Neural cell (in vitro differentiated cells): ENCODE data around the gene TBPL1. TPM values are rescaled to one million over a fixed set of nuclear protein-coding genes. Genes with fewer than 3 reads are reported as not detected.

Source experiments
- H2AFZ ChIP-seq: fragments of 200-600, 300-800 bp; sonication (generic), shearing (Covaris generic); 2 replicates; pipeline ENCODE4 v1.6.0; 2014; ENCODE audit warnings: low read depth, mild to moderate bottlenecking, antibody characterized with exemption, low read length, moderate library complexity
- H3F3A ChIP-seq: fragments of 200-600 bp; shearing (Covaris generic); 2 replicates; pipeline ENCODE4 v1.6.1; 2016; ENCODE audit warnings: mild to moderate bottlenecking, moderate library complexity, mixed read lengths, antibody characterized with exemption, low read length; ENCODE audit not compliant: insufficient read depth, poor library complexity, severe bottlenecking
- H3K27ac ChIP-seq: fragments of 200-600, 300-800 bp; sonication (generic), shearing (Covaris generic); 2 replicates; pipeline ENCODE4 v1.5.1; 2014; ENCODE audit warnings: mild to moderate bottlenecking, low read length, moderate library complexity
- H3K27me3 ChIP-seq: fragments of 300-800, 200-600 bp; sonication (generic), shearing (Covaris generic); 2 replicates; pipeline ENCODE4 v1.6.0; 2014; ENCODE audit warnings: mild to moderate bottlenecking, low read depth, low read length, moderate library complexity; ENCODE audit not compliant: insufficient read depth
- H3K36me3 ChIP-seq: fragments of 300-800, 200-600 bp; sonication (generic), shearing (Covaris generic); 2 replicates; pipeline ENCODE4 v1.5.1; 2014; ENCODE audit warnings: mild to moderate bottlenecking, antibody characterized with exemption, low read length, moderate library complexity; ENCODE audit not compliant: insufficient read depth
- H3K4me2 ChIP-seq: fragments of 300-800, 200-600 bp; sonication (generic), shearing (Covaris generic); 2 replicates; pipeline ENCODE4 v1.6.0; 2014; ENCODE audit warnings: mild to moderate bottlenecking, low read length
- H3K4me3 ChIP-seq: fragments of 300-800, 200-600 bp; sonication (generic), shearing (Covaris generic); 2 replicates; pipeline ENCODE4 v1.5.1; 2014; ENCODE audit warnings: mild to moderate bottlenecking, low read length, moderate library complexity
- H3K79me2 ChIP-seq: fragments of 200-600 bp; shearing (Covaris generic); replicated peaks from 2 replicates; pipeline ENCODE4 v1.6.0; 2014; ENCODE audit warnings: mild to moderate bottlenecking, low read length, moderate library complexity; ENCODE audit not compliant: insufficient read depth
- H3K9ac ChIP-seq: fragments of 300-800, 200-600 bp; sonication (generic), shearing (Covaris generic); 2 replicates; pipeline ENCODE4 v1.6.1; 2016; ENCODE audit warnings: mild to moderate bottlenecking, low read length, mixed read lengths
- H3K9me2 ChIP-seq: fragments of 200-600 bp; shearing (Covaris generic); 2 replicates; pipeline ENCODE4 v1.6.1; 2016; ENCODE audit warnings: mild to moderate bottlenecking, low read length, mixed read lengths; ENCODE audit not compliant: insufficient read depth
- H3K9me3 ChIP-seq: fragments of 200-600, 300-800 bp; sonication (generic), shearing (Covaris generic); 2 replicates; pipeline ENCODE4 v1.6.1; 2016; ENCODE audit warnings: mild to moderate bottlenecking, mixed run types, low read length, moderate library complexity, mixed read lengths
- H4K20me1 ChIP-seq: fragments of 200-600 bp; shearing (Covaris generic); 2 replicates; pipeline ENCODE4 v1.6.1; 2016; ENCODE audit warnings: mild to moderate bottlenecking, mixed run types; ENCODE audit not compliant: insufficient read depth
- CTCF ChIP-seq: fragments of 450-650 bp; IDR thresholded peaks from 2 replicates; pipeline ENCODE4 v1.5.1; 2014; ENCODE audit warnings: antibody characterized with exemption, mild to moderate bottlenecking, moderate library complexity; ENCODE audit not compliant: poor library complexity, severe bottlenecking
- EP300 ChIP-seq: fragments of 450-650 bp; conservative IDR thresholded peaks from 2 replicates; pipeline ENCODE4 v1.6.1; 2014; ENCODE audit warnings: antibody characterized with exemption, mild to moderate bottlenecking, moderate library complexity; ENCODE audit not compliant: poor library complexity, severe bottlenecking
- EZH2 ChIP-seq: fragments of 200-600, 300-800 bp; shearing (Covaris generic), sonication (generic); IDR thresholded peaks from 2 replicates; pipeline ENCODE4 v1.6.1; 2014; ENCODE audit warnings: antibody characterized with exemption, low read length, borderline replicate concordance, mild to moderate bottlenecking; ENCODE audit not compliant: insufficient read depth, poor library complexity, severe bottlenecking
- MXI1 ChIP-seq: fragments of 450-650 bp; conservative IDR thresholded peaks from 2 replicates; pipeline ENCODE4 v1.6.1; 2014; ENCODE audit warnings: antibody characterized with exemption, mild to moderate bottlenecking; ENCODE audit not compliant: poor library complexity, severe bottlenecking
- POLR2AphosphoS5 ChIP-seq: IDR thresholded peaks from 2 replicates; pipeline ENCODE4 v1.6.1; 2012
- RAD21 ChIP-seq: fragments of 450-650 bp; conservative IDR thresholded peaks from 2 replicates; pipeline ENCODE4 v1.6.1; 2014; ENCODE audit warnings: antibody characterized with exemption, mild to moderate bottlenecking, moderate library complexity
- REST ChIP-seq: IDR thresholded peaks from 2 replicates; pipeline ENCODE4 v1.6.1; 2012; ENCODE audit warnings: borderline replicate concordance
- SMC3 ChIP-seq: fragments of 450-650 bp; conservative IDR thresholded peaks from 2 replicates; pipeline ENCODE4 v1.6.1; 2014; ENCODE audit warnings: antibody characterized with exemption, mild to moderate bottlenecking, moderate library complexity; ENCODE audit not compliant: poor library complexity
- TAF1 ChIP-seq: IDR thresholded peaks from 2 replicates; pipeline ENCODE4 v1.6.1; 2012; ENCODE audit warnings: low read depth
- polyA plus RNA-seq: library from polyadenylated mRNA; depleted of rRNA; stranded (reverse); fragments of >200 nt; gene quantifications from 2 replicates; pipeline ENCODE4 v1.2.3, GENCODE V29; 2014

The TBPL1 gene
- polyA plus RNA-seq, 1 donor from 2014 or later, result 110 TPM

- Histone ChIP-seq H4K20me1 (no peaks in the 10 kb centered on the region), H3K9me2 (no peaks in the 10 kb centered on the region), H3K4me3 (no peak overlapping the region), H3K27ac (no peak overlapping the region), H3K9ac (no peak overlapping the region), H3K27me3 (no peaks in the 10 kb centered on the region), H3K36me3 (no peaks in the 10 kb centered on the region), H3K9me3 (no peaks in the 10 kb centered on the region), H3K4me2 (no peak overlapping the region), H3F3A (no peaks in the 10 kb centered on the region), H2AFZ (no peak overlapping the region), H3K79me2 (no peaks in the 10 kb centered on the region)
- TF ChIP-seq RAD21 (no peak), POLR2AphosphoS5 (no peak)
Measured at GRCh38 chr6:134021396-134022122, 68.5 kb downstream of the TBPL1 start.

- Histone ChIP-seq H3K36me3 (no peaks in the 10 kb centered on the region), H3K27ac (no peak overlapping the region), H3K27me3 (no peaks in the 10 kb centered on the region), H3K9me3 (no peaks in the 10 kb centered on the region), H3K4me2 (no peak overlapping the region), H3F3A (no peaks in the 10 kb centered on the region), H3K79me2 (no peaks in the 10 kb centered on the region), H3K9me2 (no peaks in the 10 kb centered on the region), H2AFZ (no peak overlapping the region), H4K20me1 (no peaks in the 10 kb centered on the region), H3K9ac (no peak overlapping the region), H3K4me3 (no peak overlapping the region)
- TF ChIP-seq CTCF (no peak), MXI1 (no peak), TAF1 (no peak), EZH2 (no peak), POLR2AphosphoS5 (no peak), SMC3 (no peak), REST (no peak), EP300 (no peak), RAD21 (no peak)
Measured at GRCh38 chr6:134022650-134023049, 69.6 kb downstream of the TBPL1 start.
